Measurements from ENCODE around the gene IGLL5.

DNA sequence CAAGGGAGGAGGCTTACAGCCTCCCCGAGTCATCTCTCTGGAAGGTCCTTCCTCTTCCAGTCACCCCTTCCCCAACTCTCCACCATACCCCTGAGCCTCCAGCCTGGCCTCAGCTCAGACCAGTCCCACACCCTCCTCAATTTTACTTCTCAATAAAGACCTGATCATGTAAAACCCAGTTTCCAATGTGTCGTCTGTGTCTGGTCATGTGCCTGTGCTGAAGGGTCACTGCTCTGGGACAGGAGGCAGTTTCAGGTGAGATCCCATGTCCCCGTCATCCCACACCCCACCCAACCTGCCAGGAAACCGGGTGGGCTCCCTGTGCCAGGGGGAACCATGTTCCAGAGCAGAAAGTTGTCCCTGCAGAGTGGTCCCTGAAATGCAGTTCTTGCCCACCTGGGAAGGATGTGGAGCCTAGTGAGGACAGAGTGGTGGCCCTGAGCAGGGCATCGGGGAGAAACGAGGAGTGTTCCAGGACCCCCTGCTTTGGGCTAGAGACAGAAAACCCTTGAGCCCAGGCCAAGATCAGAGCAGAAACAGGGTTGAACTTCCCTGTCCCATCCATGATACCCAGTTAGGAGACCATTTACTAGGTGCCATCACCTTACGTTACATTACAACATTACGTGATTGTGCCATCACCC, 19.4 kb downstream of the IGLL5 start:
- TF ChIP-seq EZH2phosphoT487 (IDR thresholded peaks at IDR 0.05; ENCODE audit: insufficient read depth, low read depth) = no peak
- no peak for TF ChIP-seq EZH2 (IDR thresholded peaks at IDR 0.05; ENCODE audit: insufficient read depth, poor library complexity, severe bottlenecking)
